ENCODE measurements around the gene PGLYRP4.
"Not testable (repeated sequence)": the region's sequence is repeated elsewhere in the genome, so short reads cannot be mapped to it uniquely, and the experiment has no call there.

The PGLYRP4 gene

GRCh38 chr1:153357076-153357852 is 8.6 kb upstream of the PGLYRP4 start:
- DNase-seq (ENCODE audit: extremely low read depth in 1 of 2, low read depth in 1 of 2), result no peak

- no peak for DNase-seq (ENCODE audit: extremely low read depth in 1 of 2, low read depth in 1 of 2)
Observed at GRCh38 chr1:153356392-153357075, 7.9 kb upstream of the PGLYRP4 start.

- peak in 1 of 2 donors; percentile 20 for DNase-seq (ENCODE audit: extremely low read depth in 1 of 2, low read depth in 1 of 2)
Observed at GRCh38 chr1:153355445-153356071, 6.9 kb upstream of the PGLYRP4 start.

GRCh38 chr1:153354515-153355193 is 6.0 kb upstream of the PGLYRP4 start:
- DNase-seq (ENCODE audit: extremely low read depth in 1 of 2, low read depth in 1 of 2), result no peak

- no peak for DNase-seq (ENCODE audit: extremely low read depth in 1 of 2, low read depth in 1 of 2)
Observed at GRCh38 chr1:153353226-153353947, 4.7 kb upstream of the PGLYRP4 start.

GRCh38 chr1:153352523-153352922 is 3.9 kb upstream of the PGLYRP4 start:
- peak; percentile 13 to 30 for DNase-seq (ENCODE audit: extremely low read depth in 1 of 2, low read depth in 1 of 2)

GRCh38 chr1:153350321-153350957 is 1.8 kb upstream of the PGLYRP4 start:
- DNase-seq (ENCODE audit: extremely low read depth in 1 of 2, low read depth in 1 of 2), result no peak

GRCh38 chr1:153349363-153350320 is 1.0 kb upstream of the PGLYRP4 start:
- DNase-seq (ENCODE audit: extremely low read depth in 1 of 2, low read depth in 1 of 2), result no peak

GRCh38 chr1:153347856-153348255 is 785 bp downstream of the PGLYRP4 start:
- DNase-seq (ENCODE audit: extremely low read depth in 1 of 2, low read depth in 1 of 2), result no peak

GRCh38 chr1:153347049-153347448 is 1.6 kb downstream of the PGLYRP4 start:
- DNase-seq (ENCODE audit: extremely low read depth in 1 of 2, low read depth in 1 of 2), result not testable (repeated sequence)

GRCh38 chr1:153346077-153346723 is 2.4 kb downstream of the PGLYRP4 start:
- no peak for DNase-seq (ENCODE audit: extremely low read depth in 1 of 2, low read depth in 1 of 2)

- no peak for DNase-seq (ENCODE audit: extremely low read depth in 1 of 2, low read depth in 1 of 2)
Observed at GRCh38 chr1:153345187-153346076, 3.2 kb downstream of the PGLYRP4 start.

GRCh38 chr1:153344718-153345025 is 4.0 kb downstream of the PGLYRP4 start:
- DNase-seq (ENCODE audit: extremely low read depth in 1 of 2, low read depth in 1 of 2), result no peak

- DNase-seq (ENCODE audit: extremely low read depth in 1 of 2, low read depth in 1 of 2), result no peak
Observed at GRCh38 chr1:153343811-153344717, 4.6 kb downstream of the PGLYRP4 start.

- DNase-seq (ENCODE audit: extremely low read depth in 1 of 2, low read depth in 1 of 2), result no peak
Observed at GRCh38 chr1:153343040-153343681, 5.5 kb downstream of the PGLYRP4 start.

GRCh38 chr1:153342178-153342577 is 6.5 kb downstream of the PGLYRP4 start:
- no peak for DNase-seq (ENCODE audit: extremely low read depth in 1 of 2, low read depth in 1 of 2)
